Body of pancreas (tissue), 4 donors: Measurements from ENCODE around the gene SLC5A4. TPM values are rescaled to one million over a fixed set of nuclear protein-coding genes. Genes with fewer than 3 reads are reported as not detected.

Source experiments
- ATAC-seq: fragments of 150-250 bp; one replicate; pipeline ENCODE4 v1.9.1; 2016
- DNase-seq, 4 donors: peaks; one replicate each; pipeline ENCODE4 v3.0.0-alpha.2; 2019
- H3K27ac ChIP-seq, 4 donors: fragments of 200-600 bp; sonication (generic); 1 replicate in 3 of 4; 2 replicates in 1 of 4; pipeline versions ENCODE4 v1.5.1 to v1.6.1; 2016 to 2019; ENCODE audit warnings: mild to moderate bottlenecking in 1 of 4, mixed read lengths in 1 of 4, moderate library complexity in 1 of 4
- H3K27me3 ChIP-seq, 2 donors: fragments of 200-600 bp; sonication (generic); one replicate each; pipeline ENCODE4 v1.6.0; 2016; ENCODE audit warnings: mild to moderate bottlenecking in 1 of 2
- H3K36me3 ChIP-seq, 2 donors: fragments of 200-600 bp; sonication (generic); replicated peaks in 1 of 2; 2 replicates each; pipeline ENCODE4 v1.5.1; 2016; ENCODE audit warnings: low read depth in 2 of 2; ENCODE audit not compliant: insufficient read depth in 1 of 2
- H3K4me1 ChIP-seq: fragments of 200-600 bp; sonication (generic); one replicate; pipeline ENCODE4 v1.6.0; 2016
- H3K4me3 ChIP-seq, 2 donors: fragments of 200-600 bp; sonication (generic); 1 replicate in 1 of 2; 2 replicates in 1 of 2; pipeline ENCODE4 v1.5.1; 2016 to 2019
- H3K9me3 ChIP-seq, 3 donors: fragments of 200-600 bp; sonication (generic); 1 replicate in 2 of 3; 2 replicates in 1 of 3; pipeline ENCODE4 v1.5.1; 2016
- CTCF ChIP-seq, 7 experiments: fragments of 450-650 bp in 4 of 7; fragments of 200-600 bp in 3 of 7; sonication (generic) in 3 of 7; IDR thresholded peaks; one replicate each; pipeline ENCODE4 v1.5.1; 2016 to 2019; ENCODE audit warnings: antibody characterized with exemption in 7 of 7
- POLR2A ChIP-seq, 3 donors: fragments of 450-650 bp; IDR thresholded peaks; one replicate each; pipeline ENCODE4 v1.6.1; 2016; ENCODE audit warnings: antibody characterized with exemption in 3 of 3, mild to moderate bottlenecking in 2 of 3
- WGBS, 2 donors: methylation state at CpG; one replicate each; pipeline ENCODE4 v1.1.5; 2017; 5-methylcytosine and 5-hydroxymethylcytosine counted together
- intact Hi-C: fragments of 100-400 bp; cut with DNase I; formaldehyde crosslinking; loops from one replicate; pipeline ENCODE4 v1.15.1; 2023
- total RNA-seq, 2 donors: library from RNA; depleted of rRNA; stranded (reverse); fragments of >200 nt; gene quantifications; one replicate each; pipeline ENCODE4 v1.1.0, GENCODE V29; 2016

Gene SLC5A4
- total RNA-seq, 2 donors from 2014 or later = 0.26 to 0.33 TPM

GRCh38 chr22:32226326-32227104 lies 28.6 kb downstream of the SLC5A4 start:
- Histone ChIP-seq H3K9me3 (no peaks in the 10 kb centered on the region), H3K4me1 (no peaks in the 10 kb centered on the region), H3K36me3 (no peaks in the 10 kb centered on the region), H3K4me3 (no peak overlapping the region), H3K27ac (no peak overlapping the region), H3K27me3 (no peaks in the 10 kb centered on the region)
- 48 to 65% methylated on average over 7 of the region's 7 CpGs for WGBS, 2 donors
- DNase-seq = no peak
- intact Hi-C loops = no loop called here
- no peak for TF ChIP-seq CTCF (IDR thresholded peaks at IDR 0.05)
- no peak for TF ChIP-seq POLR2A (IDR thresholded peaks at IDR 0.05)
- no peak for ATAC-seq

GRCh38 chr22:32222991-32223390 lies 32.2 kb downstream of the SLC5A4 start:
- no peak for ATAC-seq
- intact Hi-C loops = no loop called here

GRCh38 chr22:32219026-32219425 lies 36.1 kb downstream of the SLC5A4 start:
- ATAC-seq (no peak), DNase-seq (no peak)
- no peaks in the 10 kb centered on the region for H3K27me3 ChIP-seq
- no peaks in the 10 kb centered on the region for H3K9me3 ChIP-seq
- no peaks in the 10 kb centered on the region for H3K4me1 ChIP-seq
- WGBS, 2 donors = 75 to 91% methylated on average over 3 of the region's 3 CpGs
- H3K27ac ChIP-seq = no peak overlapping the region
- intact Hi-C loops = no loop called here
- no peaks in the 10 kb centered on the region for H3K36me3 ChIP-seq
- TF ChIP-seq CTCF (IDR thresholded peaks at IDR 0.05) = no peak
- no peak for TF ChIP-seq POLR2A (IDR thresholded peaks at IDR 0.05)
- no peak overlapping the region for H3K4me3 ChIP-seq

More at GRCh38 chr22:32222991-32223390, 32.2 kb downstream of the SLC5A4 start:
- TF ChIP-seq CTCF (IDR thresholded peaks at IDR 0.05) (no peak), POLR2A (IDR thresholded peaks at IDR 0.05) (no peak)
- Histone ChIP-seq H3K4me3 (no peak overlapping the region), H3K4me1 (no peaks in the 10 kb centered on the region), H3K36me3 (no peaks in the 10 kb centered on the region), H3K27me3 (no peaks in the 10 kb centered on the region), H3K9me3 (no peaks in the 10 kb centered on the region), H3K27ac (no peak overlapping the region)
- WGBS, 2 donors = 88 to 97% methylated on average over 1 of the region's 1 CpG
- DNase-seq = no peak

- WGBS, 2 donors = 56 to 66% methylated on average over 6 of the region's 6 CpGs
- no peak for TF ChIP-seq CTCF (IDR thresholded peaks at IDR 0.05)
- TF ChIP-seq POLR2A (IDR thresholded peaks at IDR 0.05) = no peak
- Histone ChIP-seq H3K27ac (no peak overlapping the region), H3K4me1 (no peaks in the 10 kb centered on the region), H3K27me3 (no peaks in the 10 kb centered on the region), H3K9me3 (no peaks in the 10 kb centered on the region), H3K36me3 (no peaks in the 10 kb centered on the region), H3K4me3 (no peak overlapping the region)
- ATAC-seq = no peak
- intact Hi-C loops = no loop called here
- DNase-seq = no peak
Measured at GRCh38 chr22:32218470-32218869, 36.7 kb downstream of the SLC5A4 start.

- Histone ChIP-seq H3K27ac (no peak overlapping the region), H3K9me3 (no peaks in the 10 kb centered on the region), H3K4me3 (no peak overlapping the region), H3K27me3 (no peaks in the 10 kb centered on the region), H3K4me1 (no peaks in the 10 kb centered on the region), H3K36me3 (no peaks in the 10 kb centered on the region)
- 49 to 75% methylated on average over 2 of the region's 2 CpGs for WGBS, 2 donors
- DNase-seq (no peak), ATAC-seq (no peak)
- intact Hi-C loops = no loop called here
- TF ChIP-seq CTCF (IDR thresholded peaks at IDR 0.05) (no peak), POLR2A (IDR thresholded peaks at IDR 0.05) (no peak)
Measured at GRCh38 chr22:32217465-32217864, 37.7 kb downstream of the SLC5A4 start.
